Neural progenitor cell (in vitro differentiated cells): ENCODE results near the gene ANXA8L1.
"Not testable (repeated sequence)": the region's sequence is repeated elsewhere in the genome, so short reads cannot be mapped to it uniquely, and the experiment has no call there.

Source experiments
- EZH2 ChIP-seq: fragments of 200-600 bp; sonication (generic); IDR thresholded peaks from 2 replicates; pipeline ENCODE4 v1.6.1; 2017; ENCODE audit warnings: antibody characterized with exemption, mild to moderate bottlenecking, moderate library complexity
- EZH2phosphoT487 ChIP-seq: fragments of 200-600 bp; sonication (generic); IDR thresholded peaks from 2 replicates; pipeline ENCODE4 v1.6.1; 2017; ENCODE audit warnings: antibody characterized with exemption
- TF ChIP-seq, protein P1 (sequence below): fragments of 200-600 bp; sonication (generic); IDR thresholded peaks from 2 replicates; pipeline ENCODE4 v1.5.1; 2017; ENCODE audit warnings: antibody characterized with exemption, mild to moderate bottlenecking

DNA sequence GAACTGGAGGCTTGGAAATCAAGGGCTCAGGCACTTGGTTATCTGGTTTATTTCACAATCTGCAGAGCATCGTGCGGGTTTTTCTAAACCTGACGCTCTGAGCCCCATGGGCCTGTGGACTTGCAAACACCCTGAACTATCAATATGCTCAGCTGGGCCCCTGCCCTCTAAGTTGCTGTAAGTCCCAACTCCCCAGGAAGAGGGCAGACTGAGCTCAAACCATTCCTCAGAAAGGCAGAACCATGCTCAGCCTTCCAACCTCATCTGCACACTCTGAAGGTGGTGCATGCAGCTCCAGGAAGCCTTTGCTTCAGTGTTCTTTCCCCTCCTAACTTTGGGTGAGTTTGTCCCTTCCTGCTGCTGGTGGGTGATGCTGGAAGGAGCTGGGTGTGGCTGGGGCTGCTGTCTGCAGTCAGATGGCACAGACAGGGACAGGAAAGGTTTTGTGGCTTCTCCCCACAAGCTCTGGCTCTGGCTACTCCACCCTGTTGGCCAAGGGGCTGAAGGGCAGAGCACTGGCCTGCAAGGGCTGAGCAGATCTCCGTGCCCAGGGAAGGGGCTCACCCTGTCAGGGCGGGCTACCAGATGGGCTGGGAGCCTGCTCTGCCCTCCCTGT lies 3.8 kb downstream of the ANXA8L1 start:
- TF ChIP-seq, protein P1, sequence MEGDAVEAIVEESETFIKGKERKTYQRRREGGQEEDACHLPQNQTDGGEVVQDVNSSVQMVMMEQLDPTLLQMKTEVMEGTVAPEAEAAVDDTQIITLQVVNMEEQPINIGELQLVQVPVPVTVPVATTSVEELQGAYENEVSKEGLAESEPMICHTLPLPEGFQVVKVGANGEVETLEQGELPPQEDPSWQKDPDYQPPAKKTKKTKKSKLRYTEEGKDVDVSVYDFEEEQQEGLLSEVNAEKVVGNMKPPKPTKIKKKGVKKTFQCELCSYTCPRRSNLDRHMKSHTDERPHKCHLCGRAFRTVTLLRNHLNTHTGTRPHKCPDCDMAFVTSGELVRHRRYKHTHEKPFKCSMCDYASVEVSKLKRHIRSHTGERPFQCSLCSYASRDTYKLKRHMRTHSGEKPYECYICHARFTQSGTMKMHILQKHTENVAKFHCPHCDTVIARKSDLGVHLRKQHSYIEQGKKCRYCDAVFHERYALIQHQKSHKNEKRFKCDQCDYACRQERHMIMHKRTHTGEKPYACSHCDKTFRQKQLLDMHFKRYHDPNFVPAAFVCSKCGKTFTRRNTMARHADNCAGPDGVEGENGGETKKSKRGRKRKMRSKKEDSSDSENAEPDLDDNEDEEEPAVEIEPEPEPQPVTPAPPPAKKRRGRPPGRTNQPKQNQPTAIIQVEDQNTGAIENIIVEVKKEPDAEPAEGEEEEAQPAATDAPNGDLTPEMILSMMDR, result not testable (repeated sequence)
- not testable (repeated sequence) for TF ChIP-seq EZH2phosphoT487, EZH2
